CD14-positive monocyte (primary cell): Measurements from ENCODE around the gene IFNA2. TPM values are rescaled to one million over a fixed set of nuclear protein-coding genes. Genes with fewer than 3 reads are reported as not detected.

Experiments used
- DNase-seq, 3 donors: peaks; one replicate each; pipeline ENCODE4 v3.0.0-alpha.2; 2011 to 2022
- H2AFZ ChIP-seq: 2 replicates; pipeline ENCODE4 v1.6.0; 2012; ENCODE audit warnings: mild to moderate bottlenecking, low read depth, low read length, inconsistent platforms; ENCODE audit not compliant: insufficient read depth, poor library complexity, severe bottlenecking
- H3K27ac ChIP-seq, 2 donors: 1 replicate in 1 of 2; 2 replicates in 1 of 2; pipeline ENCODE4 v1.5.1; 2012 to 2013; ENCODE audit warnings: low read length in 2 of 2, control low read depth in 1 of 2, inconsistent platforms in 1 of 2, low read depth in 1 of 2, mild to moderate bottlenecking in 1 of 2
- H3K27me3 ChIP-seq, 2 donors: one replicate each; pipeline versions ENCODE4 v1.6.0 to v1.6.1; 2011 to 2013; ENCODE audit warnings: low read length in 2 of 2; ENCODE audit not compliant: control insufficient read depth in 2 of 2, insufficient read depth in 2 of 2
- H3K36me3 ChIP-seq, 2 donors: replicated peaks in 1 of 2; 1 replicate in 1 of 2; 2 replicates in 1 of 2; pipeline versions ENCODE4 v1.5.1 to v1.6.1; 2012 to 2013; ENCODE audit warnings: low read length in 2 of 2, control low read depth in 1 of 2, inconsistent platforms in 1 of 2, mild to moderate bottlenecking in 1 of 2; ENCODE audit not compliant: insufficient read depth in 2 of 2, control insufficient read depth in 1 of 2
- H3K4me1 ChIP-seq, 2 donors: 1 replicate in 1 of 2; 2 replicates in 1 of 2; pipeline versions ENCODE4 v1.5.1 to v1.6.1; 2012 to 2013; ENCODE audit warnings: low read length in 2 of 2, control low read depth in 1 of 2, inconsistent platforms in 1 of 2, mild to moderate bottlenecking in 1 of 2, moderate library complexity in 1 of 2; ENCODE audit not compliant: insufficient read depth in 2 of 2, control insufficient read depth in 1 of 2
- H3K4me2 ChIP-seq: replicated peaks from 2 replicates; pipeline ENCODE3; 2012; ENCODE audit warnings: low read length, moderate library complexity, mild to moderate bottlenecking; ENCODE audit not compliant: poor library complexity, severe bottlenecking; ENCODE audit errors: extremely low read depth
- H3K4me3 ChIP-seq, 3 experiments: fragments of 200-600 bp in 1 of 3; sonication (generic) in 1 of 3; replicated peaks in 1 of 3; 1 replicate in 2 of 3; 2 replicates in 1 of 3; pipeline ENCODE4 v1.5.1; 2011 to 2013; ENCODE audit warnings: low read length in 3 of 3, mild to moderate bottlenecking in 3 of 3, control low read depth in 2 of 3, low read depth in 2 of 3, inconsistent platforms in 1 of 3, moderate library complexity in 1 of 3
- H3K79me2 ChIP-seq: 2 replicates; pipeline ENCODE4 v1.6.0; 2012; ENCODE audit warnings: mild to moderate bottlenecking, control low read depth, inconsistent platforms, low read length, moderate library complexity; ENCODE audit not compliant: insufficient read depth
- H3K9ac ChIP-seq: 2 replicates; pipeline ENCODE4 v1.6.0; 2017; ENCODE audit warnings: low read length, mild to moderate bottlenecking; ENCODE audit not compliant: insufficient read depth, poor library complexity, severe bottlenecking
- H3K9me3 ChIP-seq, 2 donors: replicated peaks in 1 of 2; 1 replicate in 1 of 2; 2 replicates in 1 of 2; pipeline versions ENCODE4 v1.5.1 to v1.6.1; 2012 to 2013; ENCODE audit warnings: low read length in 2 of 2, control low read depth in 1 of 2; ENCODE audit not compliant: control insufficient read depth in 1 of 2, insufficient read depth in 1 of 2
- H4K20me1 ChIP-seq: 2 replicates; pipeline ENCODE4 v1.6.0; 2012; ENCODE audit warnings: mild to moderate bottlenecking, low read length, control low read depth, moderate library complexity; ENCODE audit not compliant: insufficient read depth
- H3K27ac Mint-ChIP-seq, 7 donors: one replicate each; pipeline ENCODE4 v1.8.0; 2020; ENCODE audit warnings: mild to moderate bottlenecking in 7 of 7, mixed read lengths in 7 of 7, moderate library complexity in 6 of 7, inconsistent platforms in 2 of 7
- H3K27me3 Mint-ChIP-seq, 3 donors: one replicate each; pipeline ENCODE4 v1.8.0; 2021 to 2022; ENCODE audit warnings: low read depth in 3 of 3, mild to moderate bottlenecking in 3 of 3, mixed read lengths in 3 of 3, moderate library complexity in 3 of 3, inconsistent platforms in 1 of 3
- H3K36me3 Mint-ChIP-seq, 2 donors: one replicate each; pipeline ENCODE4 v1.8.0; 2020; ENCODE audit warnings: mixed read lengths in 2 of 2, inconsistent platforms in 1 of 2, mild to moderate bottlenecking in 1 of 2
- H3K4me1 Mint-ChIP-seq: one replicate; pipeline ENCODE4 v1.8.0; 2020; ENCODE audit warnings: mild to moderate bottlenecking, mixed read lengths
- H3K4me3 Mint-ChIP-seq, 2 donors: one replicate each; pipeline ENCODE4 v1.8.0; 2020; ENCODE audit warnings: mild to moderate bottlenecking in 2 of 2, mixed read lengths in 2 of 2, moderate library complexity in 1 of 2
- H3K9me3 Mint-ChIP-seq, 7 donors: one replicate each; pipeline ENCODE4 v1.8.0; 2020 to 2022; ENCODE audit warnings: mixed read lengths in 7 of 7, mild to moderate bottlenecking in 6 of 7, moderate library complexity in 6 of 7, inconsistent platforms in 2 of 7
- WGBS: methylation state at CpG from one replicate; pipeline ENCODE4 v1.1.5; 2013; ENCODE audit warnings: missing lambda C conversion rate; ENCODE audit not compliant: insufficient coverage; 5-methylcytosine and 5-hydroxymethylcytosine counted together
- intact Hi-C, 2 donors: fragments of 100-400 bp; cut with micrococcal nuclease; formaldehyde crosslinking; loops; one replicate each; pipeline versions ENCODE4 v1.15.0 to v1.15.1; 2023
- polyA plus RNA-seq, 3 donors: library from polyadenylated mRNA; depleted of rRNA in 1 of 3; unstranded in 2 of 3; stranded (reverse) in 1 of 3; fragments of 300-500 nt in 2 of 3; fragments of >200 nt in 1 of 3; fragmentation: Illumina TruSeq in 2 of 3; gene quantifications; 1 replicate in 2 of 3; 2 replicates in 1 of 3; pipeline ENCODE4 v1.2.3, GENCODE V29; 2012 to 2021
- TF ChIP-seq, protein P1 (sequence below): fragments of 200-600 bp; IDR thresholded peaks from one replicate; pipeline ENCODE4 v1.8.0; 2022; ENCODE audit warnings: antibody characterized with exemption, mild to moderate bottlenecking

The IFNA2 gene
- polyA plus RNA-seq, 3 donors: not detected

DNA sequence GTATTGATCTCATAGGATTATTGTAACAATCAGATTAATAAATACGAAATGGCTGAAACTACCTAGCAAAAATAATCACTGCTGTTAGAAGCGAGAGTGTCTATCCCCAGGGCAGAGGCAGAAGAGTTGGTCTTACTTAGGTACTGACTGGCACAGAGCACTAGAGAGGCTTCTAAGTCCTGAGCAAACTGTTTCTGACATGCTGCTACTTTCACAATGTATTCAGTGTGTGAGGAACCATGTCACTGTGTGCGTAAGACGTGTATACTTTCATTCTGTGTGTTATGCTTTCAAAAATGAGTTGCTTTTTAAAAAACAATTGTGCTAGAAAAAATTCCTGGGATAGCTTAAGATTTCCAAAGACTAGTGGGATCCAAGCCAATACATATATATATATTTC, 44.5 kb downstream of the IFNA2 start:
- WGBS: 100% methylated on average over 1 of the region's 4 CpGs
- no peak overlapping the region for H3K27ac ChIP-seq
- Mint-ChIP-seq H3K27me3 (peaks cover 3 to 15% (median 13%) of the 10 kb centered on the region in 3 donors), H3K27ac (no peak overlapping the region), H3K4me1 (peaks cover 18% of the 10 kb centered on the region), H3K4me3 (no peak overlapping the region), H3K36me3 (no peaks in the 10 kb centered on the region), H3K9me3 (peaks cover 0 to 7% (median 2%) of the 10 kb centered on the region in 7 donors)
- H3K27me3 ChIP-seq: no peaks in the 10 kb centered on the region
- DNase-seq: no peak
- H3K4me3 ChIP-seq: no peak overlapping the region
- H3K9ac ChIP-seq: no peak overlapping the region
- TF ChIP-seq, protein P1, sequence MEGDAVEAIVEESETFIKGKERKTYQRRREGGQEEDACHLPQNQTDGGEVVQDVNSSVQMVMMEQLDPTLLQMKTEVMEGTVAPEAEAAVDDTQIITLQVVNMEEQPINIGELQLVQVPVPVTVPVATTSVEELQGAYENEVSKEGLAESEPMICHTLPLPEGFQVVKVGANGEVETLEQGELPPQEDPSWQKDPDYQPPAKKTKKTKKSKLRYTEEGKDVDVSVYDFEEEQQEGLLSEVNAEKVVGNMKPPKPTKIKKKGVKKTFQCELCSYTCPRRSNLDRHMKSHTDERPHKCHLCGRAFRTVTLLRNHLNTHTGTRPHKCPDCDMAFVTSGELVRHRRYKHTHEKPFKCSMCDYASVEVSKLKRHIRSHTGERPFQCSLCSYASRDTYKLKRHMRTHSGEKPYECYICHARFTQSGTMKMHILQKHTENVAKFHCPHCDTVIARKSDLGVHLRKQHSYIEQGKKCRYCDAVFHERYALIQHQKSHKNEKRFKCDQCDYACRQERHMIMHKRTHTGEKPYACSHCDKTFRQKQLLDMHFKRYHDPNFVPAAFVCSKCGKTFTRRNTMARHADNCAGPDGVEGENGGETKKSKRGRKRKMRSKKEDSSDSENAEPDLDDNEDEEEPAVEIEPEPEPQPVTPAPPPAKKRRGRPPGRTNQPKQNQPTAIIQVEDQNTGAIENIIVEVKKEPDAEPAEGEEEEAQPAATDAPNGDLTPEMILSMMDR: no peak
- no peak overlapping the region for H2AFZ ChIP-seq
- intact Hi-C loops: no loop called here
- H3K36me3 ChIP-seq: no peaks in the 10 kb centered on the region
- no peak overlapping the region for H3K4me2 ChIP-seq
- peaks cover 0 to 4% of the 10 kb centered on the region in 2 donors for H3K4me1 ChIP-seq
- no peaks in the 10 kb centered on the region for H4K20me1 ChIP-seq
- no peaks in the 10 kb centered on the region for H3K9me3 ChIP-seq
- no peaks in the 10 kb centered on the region for H3K79me2 ChIP-seq

DNA sequence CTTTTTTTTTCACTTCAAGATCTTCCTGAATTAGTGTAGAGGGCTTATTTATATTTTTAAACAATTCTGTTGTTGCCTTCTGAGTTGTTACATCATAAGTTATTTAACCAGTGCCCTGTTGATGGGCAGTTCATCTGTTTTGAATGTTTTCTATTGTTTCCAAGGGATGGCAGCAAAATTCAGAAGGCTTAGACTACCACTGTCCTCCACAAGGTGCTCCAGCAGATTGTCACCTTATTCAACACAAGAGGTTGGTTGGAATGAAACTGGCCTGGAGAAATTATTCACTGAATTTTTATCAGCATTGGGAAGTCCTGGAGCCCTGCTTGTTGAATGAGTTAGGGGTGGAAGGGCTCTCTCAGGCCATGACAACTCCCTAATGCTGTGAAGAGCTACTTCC, 48.7 kb downstream of the IFNA2 start:
- no peak for DNase-seq
- H3K4me3 ChIP-seq: no peak overlapping the region
- no peaks in the 10 kb centered on the region for H3K27me3 ChIP-seq
- no peak overlapping the region for H3K27ac ChIP-seq
- Mint-ChIP-seq H3K4me3 (no peak overlapping the region), H3K27ac (no peak overlapping the region), H3K27me3 (peaks cover 0 to 8% (median 6%) of the 10 kb centered on the region in 3 donors), H3K36me3 (peaks cover 3 to 5% of the 10 kb centered on the region in 2 donors), H3K9me3 (no peaks in the 10 kb centered on the region), H3K4me1 (peaks cover 35% of the 10 kb centered on the region)
- H3K4me2 ChIP-seq: no peak overlapping the region
- peaks cover 22 to 33% of the 10 kb centered on the region in 2 donors for H3K4me1 ChIP-seq
- H3K36me3 ChIP-seq: peaks cover 2 to 6% of the 10 kb centered on the region in 2 donors
- peaks cover 26% of the 10 kb centered on the region for H4K20me1 ChIP-seq
- TF ChIP-seq, protein P1: no peak
- intact Hi-C loops: loop anchor here in 1 of 2 donors (10.0 kb wide), 2 partner anchors 48 to 108 kb away; partner anchors contain the start of genes IFNA1 and IFNA2
- H2AFZ ChIP-seq: peak overlapping the region; percentile 18
- H3K9me3 ChIP-seq: no peaks in the 10 kb centered on the region
- H3K79me2 ChIP-seq: peaks cover 42% of the 10 kb centered on the region
- H3K9ac ChIP-seq: no peak overlapping the region
